NOMO-1 treated with dmso at 0.1 percent for 144 hours (cell line): ENCODE results near the gene RGS7.
"Not testable (repeated sequence)": the region's sequence is repeated elsewhere in the genome, so short reads cannot be mapped to it uniquely, and the experiment has no call there.

ENCODE experiments used
- DNase-seq: peaks from one replicate; lab custom pipeline; 2025; ENCODE audit not compliant: unreplicated experiment; lab: John Stamatoyannopoulos, UW

Gene RGS7

DNA sequence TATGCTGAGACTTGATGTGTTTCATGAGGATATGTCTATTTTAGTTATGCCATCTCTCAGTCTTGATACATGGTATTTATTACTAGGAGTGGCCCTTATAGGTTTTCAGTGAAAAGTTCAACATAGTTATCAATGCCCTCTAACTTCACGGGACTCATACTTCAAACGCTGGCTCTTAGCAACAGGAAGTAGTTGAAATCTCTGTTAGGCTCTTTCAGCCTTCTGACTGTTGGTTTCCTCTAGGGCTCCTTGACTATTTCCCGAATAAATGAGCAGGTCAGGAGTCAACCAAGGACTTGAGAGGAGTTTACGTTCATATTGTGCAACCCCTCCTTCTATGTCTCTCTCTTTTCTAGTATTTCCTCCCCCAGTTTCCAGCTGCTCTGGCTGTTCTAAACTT is 141.8 kb downstream of the RGS7 start:
- no peak for DNase-seq

DNA sequence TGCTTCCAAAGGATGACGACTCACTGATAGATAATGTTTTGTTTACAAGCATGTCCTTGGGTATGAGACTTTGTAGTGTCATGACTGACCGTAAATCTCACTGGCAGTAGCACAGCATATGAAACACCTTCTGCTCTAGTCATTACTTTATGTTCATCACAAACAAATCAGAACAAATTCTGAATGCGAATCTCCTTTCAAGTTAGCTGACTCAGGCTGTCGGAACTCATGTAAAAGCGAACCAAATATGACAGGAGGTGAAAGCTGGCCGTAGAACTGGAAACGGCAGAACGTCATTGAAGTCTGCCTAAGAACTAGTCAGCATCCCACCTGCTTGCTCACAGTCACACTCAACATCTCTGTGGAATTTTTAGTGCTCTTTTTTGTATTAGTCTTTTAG is 143.9 kb downstream of the RGS7 start:
- no peak for DNase-seq

- DNase-seq, result no peak
Observed at GRCh38 chr1:241212628-241213027, 144.4 kb downstream of the RGS7 start.

DNA sequence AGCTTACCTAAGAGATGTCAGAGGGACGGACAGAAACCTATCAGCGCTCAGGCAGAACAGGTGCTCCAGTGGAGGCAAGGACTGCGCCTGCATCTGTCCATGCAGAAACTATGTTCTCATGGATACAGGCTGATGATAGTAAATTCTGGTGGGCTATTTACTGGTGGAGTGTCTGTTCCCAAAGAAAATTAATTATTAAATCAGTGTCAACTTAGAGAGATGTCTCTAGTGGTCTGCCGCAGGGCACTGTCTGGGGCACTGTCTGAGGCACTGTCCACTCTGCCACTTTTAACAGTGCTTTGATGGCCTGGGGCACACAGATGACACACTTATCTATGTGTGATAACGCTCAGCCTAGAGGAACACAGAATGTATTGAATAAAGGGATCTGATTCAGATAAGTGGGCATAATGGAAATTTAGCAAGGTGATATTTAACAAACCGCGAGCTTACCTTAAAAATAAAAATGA is 148.1 kb downstream of the RGS7 start:
- no peak for DNase-seq

- DNase-seq, result no peak
Observed at GRCh38 chr1:241203817-241204216, 153.2 kb downstream of the RGS7 start.

- DNase-seq, result no peak
Observed at GRCh38 chr1:241202401-241202800, 154.6 kb downstream of the RGS7 start.

GRCh38 chr1:241186716-241187115 is 170.3 kb downstream of the RGS7 start:
- no peak for DNase-seq

- no peak for DNase-seq
Observed at GRCh38 chr1:241181971-241182370, 175.0 kb downstream of the RGS7 start.

DNA sequence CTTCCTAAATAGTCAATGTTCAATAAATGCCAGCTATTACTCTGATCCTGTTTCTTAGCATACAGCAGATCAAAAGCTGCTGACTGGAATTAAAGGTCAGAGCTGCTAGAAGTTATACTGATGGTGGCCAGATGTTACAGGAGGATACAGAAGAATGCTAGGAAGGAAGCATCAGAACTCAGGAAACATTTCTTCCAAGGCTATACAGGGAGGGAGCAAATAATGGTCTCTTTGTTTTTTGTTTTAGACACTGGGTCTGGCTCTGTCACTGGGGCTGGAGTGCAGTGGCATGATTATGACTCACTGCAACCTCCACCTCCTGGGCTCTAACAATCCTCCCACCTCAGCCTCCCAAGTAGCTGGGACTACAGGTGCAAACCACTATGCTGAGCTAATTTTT is 175.5 kb downstream of the RGS7 start:
- DNase-seq, result no peak

DNA sequence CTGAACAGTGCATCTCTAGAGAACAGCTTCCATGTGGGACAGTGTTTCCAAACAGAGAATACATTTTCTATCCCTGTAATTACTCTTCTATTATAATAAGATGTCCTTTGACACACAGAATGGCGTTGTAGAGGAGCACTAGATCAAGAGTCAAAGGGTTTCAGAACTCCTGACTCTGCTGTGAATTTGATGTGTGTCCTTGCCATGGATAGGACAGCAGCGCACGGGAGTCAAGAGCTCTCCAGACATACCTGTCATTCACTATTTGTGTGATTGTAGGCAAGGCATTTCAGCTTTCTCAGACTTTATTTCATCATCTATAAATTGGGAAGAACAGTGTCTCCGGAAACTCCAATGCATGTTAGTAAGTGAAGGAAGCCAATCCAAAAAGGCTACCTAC is 176.4 kb downstream of the RGS7 start:
- no peak for DNase-seq

DNA sequence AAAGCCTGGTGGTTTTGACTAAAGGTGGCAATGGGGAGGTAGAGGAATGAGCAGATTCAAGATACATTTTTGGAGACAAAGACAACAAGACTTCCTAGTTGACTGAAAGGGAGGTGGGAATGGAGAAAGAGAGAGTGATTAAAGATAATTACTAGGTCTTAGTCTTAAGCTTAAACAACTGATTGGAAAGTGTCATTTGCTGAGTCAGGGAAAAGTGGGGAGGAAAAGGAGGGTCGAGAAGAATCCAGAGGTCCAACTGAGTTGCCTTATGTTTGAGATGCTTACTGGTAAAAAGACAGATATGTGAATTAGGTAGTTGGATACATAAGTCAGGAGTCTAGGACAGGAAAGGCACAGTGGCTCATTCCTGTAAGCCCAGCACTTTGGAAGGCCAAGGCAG is 179.3 kb downstream of the RGS7 start:
- DNase-seq, result no peak

DNA sequence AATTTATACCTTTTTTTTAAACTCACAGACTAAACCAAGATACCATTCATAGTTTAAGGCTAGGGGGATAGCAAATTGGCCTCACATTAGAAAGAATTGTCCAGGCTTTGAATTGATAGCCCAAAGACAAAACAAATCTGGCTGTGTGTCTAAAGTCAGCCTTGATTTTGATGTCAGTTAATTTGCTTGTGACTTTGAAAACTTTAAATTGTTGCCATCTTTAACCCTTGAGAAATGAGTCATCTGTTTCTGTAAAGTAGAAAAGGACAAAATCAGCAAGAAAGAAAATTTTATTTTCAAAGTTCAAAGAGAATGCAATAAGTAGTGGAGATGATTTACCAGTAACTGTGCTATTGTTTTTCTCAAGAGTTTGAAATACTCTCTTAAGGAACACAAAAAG is 184.5 kb downstream of the RGS7 start:
- DNase-seq, result no peak

DNA sequence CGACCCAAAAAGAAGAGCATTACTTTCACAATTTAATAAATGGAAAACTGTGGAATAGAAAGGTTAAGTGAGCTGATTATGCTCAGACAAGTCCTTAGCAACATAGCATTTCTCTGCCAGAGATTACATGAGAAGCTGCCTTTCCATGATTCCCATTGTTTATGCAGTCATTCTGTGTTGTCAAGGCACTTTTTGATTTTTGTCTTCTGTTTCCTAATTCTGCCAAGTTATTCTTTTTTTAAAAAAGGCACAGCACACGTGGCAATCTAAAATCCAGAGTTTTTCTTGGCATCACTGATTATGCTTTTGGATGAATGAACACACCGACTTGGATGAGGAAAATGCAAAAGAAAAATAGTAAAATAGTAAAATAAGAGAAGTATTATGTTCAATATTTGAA is 185.0 kb downstream of the RGS7 start:
- no peak for DNase-seq

- no peak for DNase-seq
Observed at GRCh38 chr1:241167121-241167630, 189.8 kb downstream of the RGS7 start.

DNA sequence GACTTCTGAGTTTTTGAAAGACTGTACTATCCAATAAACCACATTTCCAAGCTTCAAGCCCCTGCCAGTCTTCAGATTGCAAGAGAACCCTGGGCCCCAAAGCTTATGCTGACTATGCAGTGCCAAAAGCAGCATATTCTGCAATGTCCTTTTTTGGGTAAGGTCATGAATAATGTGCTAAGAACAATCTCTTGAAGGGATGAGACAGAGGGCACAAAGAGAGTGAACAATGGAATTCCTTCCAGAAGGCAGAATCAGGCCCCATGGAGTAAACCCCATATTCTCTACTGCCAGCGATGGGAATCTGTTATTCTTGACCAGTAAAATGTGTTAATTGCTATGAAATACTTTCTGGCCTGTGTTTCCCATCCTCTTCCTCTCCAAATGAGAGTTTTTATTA is 190.4 kb downstream of the RGS7 start:
- DNase-seq, result no peak

DNA sequence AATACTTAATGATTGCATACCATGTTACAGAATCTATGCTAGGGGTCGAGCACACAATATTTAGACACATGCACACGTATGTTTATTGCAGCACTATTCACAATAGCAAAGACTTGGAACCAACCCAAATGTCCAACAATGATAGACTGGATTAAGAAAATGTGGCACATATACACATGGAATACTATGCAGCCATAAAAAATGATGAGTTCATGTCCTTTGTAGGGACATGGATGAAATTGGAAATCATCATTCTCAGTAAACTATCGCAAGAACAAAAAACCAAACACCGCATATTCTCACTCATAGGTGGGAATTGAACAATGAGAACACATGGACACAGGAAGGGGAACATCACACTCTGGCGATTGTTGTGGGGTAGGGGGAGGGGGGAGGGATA is 191.7 kb downstream of the RGS7 start:
- not testable (repeated sequence) for DNase-seq

DNA sequence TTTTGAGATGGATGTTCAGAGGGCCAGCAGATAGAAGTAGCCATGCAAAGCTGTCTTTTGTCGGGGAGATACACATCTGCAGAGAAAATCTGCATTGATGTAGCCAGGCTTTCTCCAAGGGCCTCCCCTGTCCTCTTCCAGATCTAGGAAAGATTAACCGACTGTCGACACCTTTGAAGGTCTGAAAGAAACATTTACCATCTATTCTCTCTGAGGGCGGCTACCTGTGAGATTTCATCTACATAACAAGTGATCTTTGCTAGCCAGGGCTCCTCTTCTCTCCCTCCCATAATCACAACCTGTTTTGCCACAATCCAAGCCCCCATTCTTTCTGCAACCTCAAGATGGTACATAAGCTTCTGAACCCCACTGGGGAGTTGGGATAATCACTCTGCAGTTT is 193.6 kb downstream of the RGS7 start:
- DNase-seq, result no peak

DNA sequence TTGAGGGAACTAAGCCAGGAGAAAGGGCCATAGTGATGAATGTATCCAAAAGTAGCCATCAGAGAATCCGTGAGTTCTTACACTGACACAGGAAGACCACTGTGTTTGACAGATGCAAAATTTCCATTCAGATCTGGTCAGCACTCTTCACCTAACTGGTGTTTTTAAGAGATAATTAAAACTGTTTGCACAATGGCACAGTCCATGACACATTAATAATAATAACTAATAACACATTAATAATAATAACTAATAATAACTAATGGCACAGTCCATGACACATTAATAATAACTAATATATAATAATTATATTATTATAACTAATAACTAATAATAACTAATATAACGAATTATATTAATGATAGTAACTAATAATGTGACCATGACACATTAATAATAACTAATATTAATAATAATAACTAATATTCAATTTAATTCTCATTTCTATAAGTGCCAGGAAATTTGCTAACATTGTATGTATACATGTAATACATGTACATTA is 195.8 kb downstream of the RGS7 start:
- no peak for DNase-seq

DNA sequence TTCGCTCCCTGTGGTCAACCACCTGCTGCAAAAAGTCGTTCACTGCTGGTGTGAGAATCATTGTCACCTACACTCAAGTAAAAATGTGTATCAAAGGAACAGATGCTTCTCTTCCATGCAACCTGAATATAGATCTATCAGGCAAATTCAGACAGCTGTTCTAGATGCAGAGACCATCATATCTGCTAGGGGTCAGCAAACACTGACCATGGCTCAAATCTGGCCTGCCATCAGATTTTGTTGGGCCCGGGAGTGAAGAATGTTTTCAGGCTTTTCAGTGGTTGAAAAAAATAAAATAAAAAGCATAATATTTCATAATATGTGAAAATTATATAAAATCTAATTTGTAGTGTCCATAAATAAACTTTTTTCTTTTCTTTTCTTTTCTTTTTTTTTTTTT is 199.6 kb downstream of the RGS7 start:
- DNase-seq, result no peak

- no peak for DNase-seq
Observed at GRCh38 chr1:241156231-241156965, 200.6 kb downstream of the RGS7 start.

DNA sequence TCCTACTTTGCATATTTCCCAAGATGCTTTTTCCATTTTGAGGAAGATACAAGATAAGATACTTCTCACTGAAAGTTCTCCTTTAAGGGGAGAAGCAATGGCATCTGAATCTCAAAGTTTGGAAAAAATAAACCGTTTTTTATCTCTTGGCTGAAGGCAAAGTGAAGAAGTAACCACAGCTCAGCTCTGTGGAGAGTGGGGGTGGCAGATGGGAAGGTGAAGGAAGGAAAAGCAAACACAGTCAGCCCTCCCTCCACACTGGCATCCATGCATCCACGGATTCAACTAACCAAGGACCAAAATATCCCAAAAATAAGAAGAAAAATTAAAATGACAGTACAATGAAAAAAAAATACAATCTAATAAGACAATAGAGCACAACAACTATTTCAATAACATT is 211.1 kb downstream of the RGS7 start:
- no peak for DNase-seq

- DNase-seq, result no peak
Observed at GRCh38 chr1:241143765-241144442, 213.1 kb downstream of the RGS7 start.
